Adrenal gland (tissue), 19 donors: ENCODE results near the gene ZCCHC10. TPM values are rescaled to one million over a fixed set of nuclear protein-coding genes. Genes with fewer than 3 reads are reported as not detected.
A peak's percentile ranks its signal among the peaks of the same experiment; 100 is the strongest.

Experiments
- DNase-seq, 7 donors: peaks; one replicate each; pipeline ENCODE4 v3.0.0-alpha.2; 2019 to 2020
- H3K27ac ChIP-seq, 5 donors: fragments of 200-600 bp; sonication (generic) in 4 of 5; 1 replicate in 3 of 5; 2 replicates in 2 of 5; pipeline versions ENCODE4 v1.5.1 to v1.8.0; 2016 to 2020; ENCODE audit warnings: mild to moderate bottlenecking in 1 of 5
- H3K27me3 ChIP-seq: fragments of 200-600 bp; 2 replicates; pipeline ENCODE4 v1.8.0; 2021
- H3K36me3 ChIP-seq, 2 donors: fragments of 200-600 bp; replicated peaks in 1 of 2; 1 replicate in 1 of 2; 2 replicates in 1 of 2; pipeline versions ENCODE4 v1.5.1 to v1.8.0; 2018 to 2022
- H3K4me1 ChIP-seq, 2 donors: fragments of 200-600 bp; replicated peaks in 1 of 2; 1 replicate in 1 of 2; 2 replicates in 1 of 2; pipeline versions ENCODE4 v1.5.1 to v1.8.0; 2018 to 2021
- H3K4me3 ChIP-seq, 4 donors: fragments of 200-600 bp; sonication (generic) in 3 of 4; one replicate each; pipeline ENCODE4 v1.5.1; 2016 to 2018
- H3K9me3 ChIP-seq, 3 donors: fragments of 200-600 bp; sonication (generic) in 1 of 3; replicated peaks in 1 of 3; 1 replicate in 2 of 3; 2 replicates in 1 of 3; pipeline versions ENCODE4 v1.5.1 to v1.8.0; 2016 to 2021
- CTCF ChIP-seq, 6 experiments: fragments of 450-650 bp in 4 of 6; fragments of 200-600 bp in 2 of 6; sonication (generic) in 1 of 6; IDR thresholded peaks; 1 replicate in 5 of 6; 2 replicates in 1 of 6; pipeline versions ENCODE4 v1.5.1 to v1.8.0; 2016 to 2021; ENCODE audit warnings: antibody characterized with exemption in 6 of 6, mild to moderate bottlenecking in 2 of 6, moderate library complexity in 1 of 6
- POLR2A ChIP-seq, 2 donors: fragments of 450-650 bp; IDR thresholded peaks; one replicate each; pipeline ENCODE4 v1.6.1; 2017; ENCODE audit warnings: antibody characterized with exemption in 2 of 2, mild to moderate bottlenecking in 2 of 2, moderate library complexity in 1 of 2
- WGBS, 4 donors: extraction: QIAGEN DNeasy Blood & Tissue Kit in 2 of 4; methylation state at CpG; one replicate each; pipeline versions ENCODE4 v1.1.5 to v1.1.7; 2013 to 2017; 5-methylcytosine and 5-hydroxymethylcytosine counted together
- intact Hi-C, 2 donors: fragments of 100-400 bp; cut with DNase I; formaldehyde crosslinking; loops; one replicate each; pipeline versions ENCODE4 v1.14.1 to v1.15.0; 2022 to 2023
- long read RNA-seq, 10 donors: library from polyadenylated mRNA in 3 of 10; unstranded in 2 of 10; stranded (forward) in 1 of 10; transcript quantifications; one replicate each; pipeline ENCODE4 v2.0.0 and lab custom pipeline, GENCODE V29; 2021 to 2026
- polyA plus RNA-seq, 3 donors: library from polyadenylated mRNA; stranded (reverse); fragments of 200-250 nt in 2 of 3; fragments of 350-450 nt in 1 of 3; fragmentation: Illumina TruSeq in 1 of 3; extraction: RNeasy Lipid Tissue Mini Kit (QIAGEN cat#74804) in 1 of 3; gene quantifications; one replicate each; pipeline ENCODE4 v1.2.3, GENCODE V29; 2013 to 2014
- total RNA-seq, 9 donors: library from RNA; depleted of rRNA in 4 of 9; stranded (reverse); fragments of >200 nt in 4 of 9; fragments of 120-200 nt in 1 of 9; fragmentation: NEBNext Ultra II Directional in 1 of 9; extraction: Animal tissue kit (Norgen Biotek cat#: 25700) in 1 of 9; gene quantifications; one replicate each; pipeline versions ENCODE4 v1.1.0 to v1.2.4, GENCODE V29; 2013 to 2023
- donor health status: healthy with polysubstance abuse.
- donor health status: Bipolar disorder and iron deficiency.
- donor health status: DM: yes; HTN: yes; CAD: no.
- donor health status: DM: no; HTN: no; CAD: no.
- donor health status: DM: no; HTN: no; CAD: no.
- donor health status: DM: yes; HTN: yes; CAD: no.

ZCCHC10 gene
- total RNA-seq (10 to 100 TPM in 8 of 9 donors, 1 to 10 TPM in 1; 8.3 to 39.3 (median 18.2) TPM), polyA plus RNA-seq (10 to 100 TPM; 15.5 to 25.9 (median 20.6) TPM)
- long read RNA-seq, donor 1, transcript ZCCHC10-203 (3 exons, 325 nt), result major isoform, 5 of 8 reads
- long read RNA-seq, donor 1, partial matches to known transcripts, result 0 of 8 reads
- long read RNA-seq, donor 1, other reads (novel, unspliced or antisense), result 0 of 8 reads
- long read RNA-seq, donor 2, transcript ZCCHC10-201 (4 exons, 2,178 nt), result major isoform, 5 of 10 reads
- long read RNA-seq, donor 2, partial matches to known transcripts, result 0 of 10 reads
- long read RNA-seq, donor 2, other reads (novel, unspliced or antisense), result 0 of 10 reads
- long read RNA-seq, donor 3, transcript ZCCHC10-203 (3 exons, 325 nt), result major isoform, 8 of 136 reads
- long read RNA-seq, donor 3, partial matches to known transcripts, result 105 of 136 reads
- long read RNA-seq, donor 3, other reads (novel, unspliced or antisense), result 20 of 136 reads
- long read RNA-seq, donor 4, transcript ZCCHC10-201 (4 exons, 2,178 nt), result major isoform, 8 of 12 reads
- long read RNA-seq, donor 4, partial matches to known transcripts, result 0 of 12 reads
- long read RNA-seq, donor 4, other reads (novel, unspliced or antisense), result 0 of 12 reads
- long read RNA-seq, donor 5, transcript ZCCHC10-203 (3 exons, 325 nt), result minor isoform, 6 of 30 reads
- long read RNA-seq, donor 5, transcript ZCCHC10-201 (4 exons, 2,178 nt), result major isoform, 16 of 30 reads
- long read RNA-seq, donor 5, partial matches to known transcripts, result 0 of 30 reads
- long read RNA-seq, donor 5, other reads (novel, unspliced or antisense), result 2 of 30 reads
- long read RNA-seq, donor 6, partial matches to known transcripts, result 0 of 6 reads
- long read RNA-seq, donor 6, other reads (novel, unspliced or antisense), result 1 of 6 reads
- long read RNA-seq, donor 7, partial matches to known transcripts, result 0 of 7 reads
- long read RNA-seq, donor 7, other reads (novel, unspliced or antisense), result 0 of 7 reads
- long read RNA-seq, donor 8, transcript ZCCHC10-203 (3 exons, 325 nt), result minor isoform, 5 of 15 reads
- long read RNA-seq, donor 8, transcript ZCCHC10-201 (4 exons, 2,178 nt), result major isoform, 8 of 15 reads
- long read RNA-seq, donor 8, partial matches to known transcripts, result 0 of 15 reads
- long read RNA-seq, donor 8, other reads (novel, unspliced or antisense), result 0 of 15 reads
- long read RNA-seq, donor 9, transcript ZCCHC10-201 (4 exons, 2,178 nt), result major isoform, 7 of 14 reads
- long read RNA-seq, donor 9, partial matches to known transcripts, result 0 of 14 reads
- long read RNA-seq, donor 9, other reads (novel, unspliced or antisense), result 0 of 14 reads
- long read RNA-seq, donor 10, partial matches to known transcripts, result 0 of 7 reads
- long read RNA-seq, donor 10, other reads (novel, unspliced or antisense), result 0 of 7 reads

GRCh38 chr5:133025804-133026663, at the start of gene ZCCHC10:
Gene ZCCHC10, minus strand, starts transcription at chr5:133026549. Its CDS starts 12 bp downstream, at chr5:133026537.
- Histone ChIP-seq H3K36me3 (no peaks in the 10 kb centered on the region), H3K4me1 (peaks cover 10 to 14% of the 10 kb centered on the region in 2 donors), H3K27me3 (no peaks in the 10 kb centered on the region), H3K4me3 (peak within 1 kb of the TSS; percentile 28 to 98 (median 82)), H3K27ac (peak within 1 kb of the TSS; percentile 88 to 98 (median 95)), H3K9me3 (no peaks in the 10 kb centered on the region)
- intact Hi-C loops, result loop anchor here in 1 of 2 donors (10.0 kb wide), 1 partner anchor 51 kb away; no protein-coding TSS in a partner anchor
- WGBS, 4 donors, result 1 to 2% (median 1%) methylated on average over 25 to 53 of the region's 53 CpGs
- peak; percentile 58 to 78 for TF ChIP-seq POLR2A (IDR thresholded peaks at IDR 0.05)
- no peak for TF ChIP-seq CTCF (IDR thresholded peaks at IDR 0.05)
- peak; percentile 92 to 96 (median 93) for DNase-seq

GRCh38 chr5:133075572-133076536, 49.5 kb upstream of the ZCCHC10 start:
- Histone ChIP-seq H3K27ac (no peak overlapping the region), H3K4me3 (no peak overlapping the region), H3K36me3 (peaks cover 0 to 27% of the 10 kb centered on the region in 2 donors), H3K4me1 (no peaks in the 10 kb centered on the region), H3K9me3 (no peaks in the 10 kb centered on the region), H3K27me3 (no peaks in the 10 kb centered on the region)
- no peak for DNase-seq
- 83 to 94% (median 88%) methylated on average over 7 of the region's 7 CpGs for WGBS, 4 donors
- TF ChIP-seq CTCF (IDR thresholded peaks at IDR 0.05), result no peak
- no peak for TF ChIP-seq POLR2A (IDR thresholded peaks at IDR 0.05)
- intact Hi-C loops, result no loop called here

- Histone ChIP-seq H3K27me3 (no peaks in the 10 kb centered on the region), H3K27ac (no peak overlapping the region), H3K9me3 (no peaks in the 10 kb centered on the region), H3K36me3 (peaks cover 0 to 61% of the 10 kb centered on the region in 2 donors), H3K4me1 (no peaks in the 10 kb centered on the region), H3K4me3 (no peak overlapping the region)
- DNase-seq, result no peak
- 76 to 82% (median 79%) methylated on average over 4 of the region's 4 CpGs for WGBS, 4 donors
- intact Hi-C loops, result no loop called here
- TF ChIP-seq CTCF (IDR thresholded peaks at IDR 0.05), result no peak
- TF ChIP-seq POLR2A (IDR thresholded peaks at IDR 0.05), result no peak
Observed at GRCh38 chr5:133072021-133072420, 45.7 kb upstream of the ZCCHC10 start.
